MCF 10A (cell line): ENCODE measurements around the gene LRP8. TPM values are rescaled to one million over a fixed set of nuclear protein-coding genes. Genes with fewer than 3 reads are reported as not detected.

Experiments used
- BruUV-seq: library from RNA; stranded (reverse); fragments of 400-500 nt; replicated peaks from 2 replicates; lab custom pipeline; 2021; lab: Mats Ljungman, UMichigan
- CTCF ChIA-PET: fragments of 300-600 bp; sonication (Branson Sonifier 250); formaldehyde crosslinking; extraction: SDS; loops from one replicate; lab custom pipeline; 2021; ENCODE audit warnings: antibody characterized with exemption, inconsistent platforms; lab: Yijun Ruan, JAX
- POLR2A ChIA-PET: fragments of 300-600, 350-650 bp; sonication (Branson Sonifier 250); formaldehyde crosslinking; extraction: SDS; loops from one replicate; lab custom pipeline; 2020; ENCODE audit warnings: antibody characterized with exemption, inconsistent platforms; lab: Yijun Ruan, JAX
- DNase-seq: peaks from one replicate; pipeline ENCODE4 v3.0.0-alpha.2; 2018; ENCODE audit not compliant: unreplicated experiment
- H3K27ac Mint-ChIP-seq: one replicate; pipeline ENCODE4 v1.8.0; 2022; ENCODE audit warnings: mild to moderate bottlenecking, low read depth, mixed read lengths; ENCODE audit not compliant: unreplicated experiment
- H3K27me3 Mint-ChIP-seq: one replicate; pipeline ENCODE4 v1.8.0; 2022; ENCODE audit warnings: mixed read lengths; ENCODE audit not compliant: insufficient read depth, unreplicated experiment
- H3K36me3 Mint-ChIP-seq: one replicate; pipeline ENCODE4 v1.8.0; 2022; ENCODE audit warnings: mild to moderate bottlenecking, moderate library complexity, mixed read lengths; ENCODE audit not compliant: insufficient read depth, unreplicated experiment
- H3K4me1 Mint-ChIP-seq: one replicate; pipeline ENCODE4 v1.8.0; 2022; ENCODE audit warnings: mixed read lengths; ENCODE audit not compliant: insufficient read depth, unreplicated experiment
- H3K4me3 Mint-ChIP-seq: one replicate; pipeline ENCODE4 v1.8.0; 2022; ENCODE audit warnings: mild to moderate bottlenecking, moderate library complexity, mixed read lengths; ENCODE audit not compliant: unreplicated experiment
- H3K9me3 Mint-ChIP-seq: one replicate; pipeline ENCODE4 v1.8.0; 2022; ENCODE audit warnings: mixed read lengths; ENCODE audit not compliant: unreplicated experiment
- intact Hi-C: fragments of 100-400 bp; cut with micrococcal nuclease; formaldehyde crosslinking; loops from 2 replicates; pipeline ENCODE4 v1.14.1; 2022
- total RNA-seq: library from RNA; stranded (reverse); gene quantifications from 2 replicates; pipeline ENCODE4 v1.2.3, GENCODE V29; 2022
- TF ChIP-seq, protein P1 (sequence below): fragments of 200-600 bp; IDR thresholded peaks from one replicate; pipeline ENCODE4 v1.8.0; 2022; ENCODE audit warnings: antibody characterized with exemption, mild to moderate bottlenecking; ENCODE audit not compliant: unreplicated experiment

Gene LRP8
- total RNA-seq, 1 experiment from 2014 or later = 21.8 TPM

DNA sequence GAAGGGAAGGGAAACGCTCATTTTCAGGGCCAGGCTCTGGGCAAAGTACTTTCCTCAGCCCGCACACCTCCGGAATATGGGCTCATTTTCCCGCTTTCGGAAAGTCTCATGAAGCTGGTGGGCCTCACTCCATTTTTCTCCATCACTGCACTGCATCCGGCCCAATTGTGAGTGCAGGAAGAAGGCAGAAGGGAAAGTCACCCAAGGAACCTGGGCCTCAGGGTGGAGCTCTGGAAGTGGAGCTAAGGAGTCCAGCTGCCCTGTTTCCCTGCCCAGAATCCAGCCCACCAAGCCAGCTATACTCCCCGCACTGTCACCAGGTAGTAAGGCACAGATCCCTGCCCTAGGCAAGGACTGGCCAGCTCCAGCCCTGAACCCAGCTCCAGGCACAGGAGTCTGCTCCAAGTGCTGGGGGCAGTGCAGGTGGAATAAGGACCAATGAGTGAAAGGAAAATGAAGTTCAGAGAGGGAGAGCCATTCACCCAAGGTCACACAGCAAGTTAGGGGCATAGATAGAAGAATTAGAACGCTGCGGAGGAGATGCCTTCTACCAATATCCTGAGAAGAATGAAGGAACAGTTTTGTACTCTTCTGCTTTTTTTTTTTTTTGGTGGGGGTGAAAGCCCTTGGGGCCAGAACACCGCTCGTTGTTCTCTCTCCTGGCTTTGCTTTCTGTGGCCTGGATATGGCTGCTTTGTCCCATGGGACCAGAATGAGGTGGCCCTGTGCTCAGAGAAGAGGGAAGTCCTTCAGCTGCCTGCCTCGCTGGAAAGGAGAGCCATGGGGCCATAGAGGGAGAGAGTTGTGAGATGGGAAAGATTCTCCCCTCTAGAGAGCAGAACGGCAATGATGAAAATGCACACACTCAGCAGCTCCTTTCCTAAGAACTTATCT is 10.0 kb downstream of the LRP8 start:
- ChIA-PET CTCF (no interaction called here), POLR2A (interaction anchor here (0.9 kb wide), 1 partner anchor 9 kb away, joined by 3 read pairs; no protein-coding TSS in a partner anchor)
- Mint-ChIP-seq H3K4me1 (peaks cover 6% of the 10 kb centered on the region), H3K36me3 (peaks cover 7% of the 10 kb centered on the region), H3K27me3 (no peaks in the 10 kb centered on the region), H3K4me3 (no peak overlapping the region), H3K27ac (no peak overlapping the region), H3K9me3 (no peaks in the 10 kb centered on the region)
- no peak for DNase-seq
- TF ChIP-seq, protein P1, sequence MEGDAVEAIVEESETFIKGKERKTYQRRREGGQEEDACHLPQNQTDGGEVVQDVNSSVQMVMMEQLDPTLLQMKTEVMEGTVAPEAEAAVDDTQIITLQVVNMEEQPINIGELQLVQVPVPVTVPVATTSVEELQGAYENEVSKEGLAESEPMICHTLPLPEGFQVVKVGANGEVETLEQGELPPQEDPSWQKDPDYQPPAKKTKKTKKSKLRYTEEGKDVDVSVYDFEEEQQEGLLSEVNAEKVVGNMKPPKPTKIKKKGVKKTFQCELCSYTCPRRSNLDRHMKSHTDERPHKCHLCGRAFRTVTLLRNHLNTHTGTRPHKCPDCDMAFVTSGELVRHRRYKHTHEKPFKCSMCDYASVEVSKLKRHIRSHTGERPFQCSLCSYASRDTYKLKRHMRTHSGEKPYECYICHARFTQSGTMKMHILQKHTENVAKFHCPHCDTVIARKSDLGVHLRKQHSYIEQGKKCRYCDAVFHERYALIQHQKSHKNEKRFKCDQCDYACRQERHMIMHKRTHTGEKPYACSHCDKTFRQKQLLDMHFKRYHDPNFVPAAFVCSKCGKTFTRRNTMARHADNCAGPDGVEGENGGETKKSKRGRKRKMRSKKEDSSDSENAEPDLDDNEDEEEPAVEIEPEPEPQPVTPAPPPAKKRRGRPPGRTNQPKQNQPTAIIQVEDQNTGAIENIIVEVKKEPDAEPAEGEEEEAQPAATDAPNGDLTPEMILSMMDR = no peak
- BruUV-seq = no TSS peak
- intact Hi-C loops = no loop called here

DNA sequence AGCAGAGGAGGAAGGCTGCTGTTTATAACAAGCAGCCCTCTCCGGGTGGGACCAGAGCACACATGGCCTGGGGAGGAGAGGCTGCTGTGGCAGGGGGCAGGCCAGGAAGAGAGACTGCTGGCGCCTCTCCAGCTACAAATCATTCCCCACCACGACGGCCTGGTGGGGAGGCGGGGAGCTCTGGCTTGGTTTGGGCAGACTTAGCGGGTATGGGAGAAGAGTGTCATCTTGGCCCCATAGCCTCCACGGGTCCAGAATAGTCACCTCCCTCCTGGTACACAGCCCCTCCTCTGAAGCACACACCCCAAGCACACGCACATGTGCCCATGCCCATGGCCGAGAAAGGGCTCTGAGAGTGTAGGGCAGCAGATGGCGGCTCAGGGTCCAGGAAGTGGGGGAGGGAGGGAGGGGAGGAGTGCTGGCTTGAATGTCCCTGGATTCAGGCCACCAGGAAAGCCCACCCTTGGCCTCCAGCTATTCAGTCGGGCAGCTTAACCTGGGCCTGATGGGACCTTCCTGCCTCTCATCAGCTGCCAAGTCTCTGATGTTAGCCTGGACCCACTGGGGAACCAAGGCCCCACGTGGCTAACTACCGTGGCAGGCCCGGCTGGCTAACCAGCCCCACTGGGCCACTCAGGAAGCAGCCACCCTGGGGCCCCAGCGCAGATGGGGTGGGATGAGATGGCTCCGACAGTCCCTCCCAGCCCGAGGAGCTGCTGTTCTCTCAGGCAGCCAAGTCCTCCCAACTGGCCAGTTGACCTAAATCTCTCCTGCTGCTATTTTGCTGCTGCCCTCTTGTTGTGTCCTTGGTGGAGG is 10.9 kb downstream of the LRP8 start:
- TF ChIP-seq, protein P1 = no peak
- no peak for DNase-seq
- POLR2A ChIA-PET = interaction anchor here (0.6 to 0.9 kb wide), 2 partner anchors 10 to 282 kb away, joined by 3 read pairs; no protein-coding TSS in a partner anchor
- intact Hi-C loops = no loop called here
- Mint-ChIP-seq H3K27me3 (no peaks in the 10 kb centered on the region), H3K4me3 (no peak overlapping the region), H3K9me3 (no peaks in the 10 kb centered on the region), H3K27ac (no peak overlapping the region), H3K36me3 (no peaks in the 10 kb centered on the region), H3K4me1 (peaks cover 6% of the 10 kb centered on the region)
- CTCF ChIA-PET = no interaction called here
- no TSS peak for BruUV-seq

DNA sequence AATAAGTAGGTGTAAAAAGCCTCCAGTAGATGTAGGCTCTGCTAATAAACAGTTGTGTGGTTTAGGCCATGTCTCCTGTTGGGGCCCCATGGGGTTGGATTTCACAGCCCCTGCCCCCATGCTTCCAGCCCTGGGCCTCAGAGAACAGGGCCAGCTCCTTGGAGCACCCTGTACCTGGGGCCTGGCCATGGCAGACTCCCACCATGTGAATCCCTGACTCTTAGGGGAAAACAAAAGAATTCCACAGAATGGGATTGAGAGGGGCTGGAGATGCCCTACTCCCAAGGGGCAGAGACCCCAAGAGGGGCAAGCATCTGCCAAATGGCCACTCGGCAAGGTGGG is 11.5 kb downstream of the LRP8 start:
- no TSS peak for BruUV-seq
- POLR2A ChIA-PET = interaction anchor here (0.6 kb wide), 1 partner anchor 281 kb away, joined by 3 read pairs; no protein-coding TSS in a partner anchor
- no peak overlapping the region for H3K4me3 Mint-ChIP-seq
- H3K9me3 Mint-ChIP-seq = no peaks in the 10 kb centered on the region
- DNase-seq = no peak
- H3K27ac Mint-ChIP-seq = no peak overlapping the region
- H3K27me3 Mint-ChIP-seq = no peaks in the 10 kb centered on the region
- intact Hi-C loops = no loop called here
- TF ChIP-seq, protein P1 = no peak
- no peaks in the 10 kb centered on the region for H3K36me3 Mint-ChIP-seq
- H3K4me1 Mint-ChIP-seq = peaks cover 6% of the 10 kb centered on the region
- CTCF ChIA-PET = no interaction called here
